Keratinocyte (primary cell): ENCODE results near the gene WDR93. TPM values are rescaled to one million over a fixed set of nuclear protein-coding genes. Genes with fewer than 3 reads are reported as not detected.

Source experiments
- DNase-seq: peaks from one replicate; pipeline ENCODE4 v3.0.0-alpha.2; 2011; ENCODE audit warnings: low read depth, missing footprints, low spot score
- FAIRE-seq: peaks from 2 replicates; lab custom pipeline; 2011; peaks lifted over from hg19 to GRCh38; lab: Jason Lieb, UNC
- H2AFZ ChIP-seq: 2 replicates; pipeline ENCODE4 v1.6.0; 2012; ENCODE audit warnings: low read length, control low read depth, inconsistent platforms; ENCODE audit not compliant: control insufficient read depth
- H3K27ac ChIP-seq: 2 replicates; pipeline ENCODE4 v1.5.1; 2011; ENCODE audit warnings: low read length; ENCODE audit not compliant: control insufficient read depth, insufficient read depth
- H3K27me3 ChIP-seq: 3 replicates; pipeline ENCODE4 v1.6.0; 2011; ENCODE audit warnings: low read length; ENCODE audit not compliant: control insufficient read depth, insufficient read depth; ENCODE audit errors: extremely low read depth
- H3K36me3 ChIP-seq, 2 experiments: 2 replicates in 1 of 2; 3 replicates in 1 of 2; pipeline ENCODE4 v1.5.1; 2011; ENCODE audit warnings: low read length in 2 of 2, mild to moderate bottlenecking in 1 of 2; ENCODE audit not compliant: control insufficient read depth in 2 of 2, insufficient read depth in 2 of 2; ENCODE audit errors: extremely low read depth in 1 of 2
- H3K4me1 ChIP-seq: 3 replicates; pipeline ENCODE4 v1.5.1; 2011; ENCODE audit warnings: low read length; ENCODE audit not compliant: control insufficient read depth, insufficient read depth; ENCODE audit errors: extremely low read depth
- H3K4me2 ChIP-seq: 3 replicates; pipeline ENCODE4 v1.6.0; 2011; ENCODE audit warnings: low read depth, low read length; ENCODE audit not compliant: control insufficient read depth, insufficient read depth; ENCODE audit errors: extremely low read depth
- H3K4me3 ChIP-seq, 3 experiments: fragments of 200-600 bp in 1 of 3; sonication (generic) in 1 of 3; 2 replicates in 2 of 3; 3 replicates in 1 of 3; pipeline ENCODE4 v1.5.1; 2011 to 2016; ENCODE audit warnings: low read length in 3 of 3, mild to moderate bottlenecking in 3 of 3, control low read depth in 2 of 3, inconsistent platforms in 1 of 3, low read depth in 1 of 3, mixed read lengths in 1 of 3, mixed run types in 1 of 3, moderate library complexity in 1 of 3; ENCODE audit not compliant: control insufficient read depth in 2 of 3, insufficient read depth in 2 of 3; ENCODE audit errors: extremely low read depth in 1 of 3
- H3K79me2 ChIP-seq: 2 replicates; pipeline ENCODE4 v1.6.0; 2012; ENCODE audit warnings: low read length; ENCODE audit not compliant: control insufficient read depth, insufficient read depth
- H3K9ac ChIP-seq: 3 replicates; pipeline ENCODE4 v1.6.0; 2011; ENCODE audit warnings: low read length; ENCODE audit not compliant: control insufficient read depth, insufficient read depth; ENCODE audit errors: extremely low read depth
- H3K9me1 ChIP-seq: 3 replicates; pipeline ENCODE4 v1.6.0; 2011; ENCODE audit warnings: low read length; ENCODE audit not compliant: control insufficient read depth, insufficient read depth; ENCODE audit errors: extremely low read depth
- H3K9me3 ChIP-seq: 2 replicates; pipeline ENCODE4 v1.5.1; 2012; ENCODE audit warnings: low read depth, low read length; ENCODE audit not compliant: control insufficient read depth
- H4K20me1 ChIP-seq: 3 replicates; pipeline ENCODE4 v1.6.0; 2011; ENCODE audit warnings: low read length; ENCODE audit not compliant: control insufficient read depth, insufficient read depth; ENCODE audit errors: extremely low read depth
- EZH2 ChIP-seq: IDR thresholded peaks from one replicate; pipeline ENCODE4 v1.6.1; 2012; ENCODE audit warnings: inconsistent platforms, mild to moderate bottlenecking, low read length, moderate library complexity
- dilution Hi-C: fragments of 300-500 bp; cut with MboI; formaldehyde crosslinking; loops from one replicate; pipeline ENCODE4 v1.7.0; 2020; ENCODE audit warnings: low sequenced_read_pairs; ENCODE audit not compliant: extremely low pct_ligation_motif_present
- polyA plus RNA-seq, 5 experiments: library from polyadenylated mRNA; depleted of rRNA in 3 of 5; stranded (reverse) in 3 of 5; stranded (forward) in 1 of 5; unstranded in 1 of 5; fragments of >200 nt; gene quantifications; 1 replicate in 1 of 5; 2 replicates in 3 of 5; 3 replicates in 1 of 5; pipeline versions ENCODE4 v1.2.1 to v1.2.3, GENCODE V29; 2011 to 2012; ENCODE audit warnings: missing spikeins in 2 of 5, low read depth in 1 of 5, low replicate concordance in 1 of 5
- TF ChIP-seq, protein P1 (sequence below), 3 experiments: IDR thresholded peaks in 1 of 3; conservative IDR thresholded peaks in 1 of 3; optimal IDR thresholded peaks in 1 of 3; 2 replicates in 2 of 3; 3 replicates in 1 of 3; pipeline versions ENCODE3 to v1.5.1; 2011; ENCODE audit warnings: low read length in 3 of 3, mild to moderate bottlenecking in 3 of 3, moderate library complexity in 2 of 3, control low read depth in 1 of 3, inconsistent platforms in 1 of 3; ENCODE audit not compliant: insufficient read depth in 2 of 3; ENCODE audit errors: extremely low read depth in 1 of 3

Gene WDR93
- polyA plus RNA-seq, 1 donor (not counting 4 experiments of a cell fraction or from before 2014, with no cell fraction given), result 0.05 TPM

DNA sequence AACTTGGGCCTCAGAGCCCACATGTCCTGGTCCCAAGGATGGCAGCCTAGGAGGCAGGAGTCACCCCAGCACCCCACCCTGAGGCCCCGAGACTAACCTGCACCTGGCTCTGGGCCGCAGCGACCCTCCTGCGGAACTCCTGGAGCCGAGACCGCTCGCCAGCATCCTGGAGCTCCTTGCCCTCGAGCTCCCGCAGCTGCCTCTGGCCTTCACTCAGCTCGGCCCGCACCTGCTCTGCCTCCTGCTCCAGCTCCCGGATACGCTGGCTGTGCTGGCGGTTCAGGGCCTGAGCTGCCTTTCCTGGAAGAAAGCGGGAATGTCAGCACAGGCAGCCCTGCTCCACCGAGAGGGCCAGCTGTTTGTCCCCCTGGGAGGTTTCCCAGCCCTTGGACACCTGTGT, 48.5 kb upstream of the WDR93 start:
- Histone ChIP-seq H3K27ac (no peak overlapping the region), H4K20me1 (no peaks in the 10 kb centered on the region), H2AFZ (no peak overlapping the region), H3K4me3 (no peak overlapping the region), H3K9me1 (no peaks in the 10 kb centered on the region), H3K9me3 (no peaks in the 10 kb centered on the region), H3K4me1 (no peaks in the 10 kb centered on the region), H3K4me2 (no peak overlapping the region), H3K27me3 (no peaks in the 10 kb centered on the region), H3K9ac (no peak overlapping the region), H3K79me2 (no peaks in the 10 kb centered on the region), H3K36me3 (no peaks in the 10 kb centered on the region)
- FAIRE-seq (no peak), DNase-seq (no peak)
- dilution Hi-C loops, result no loop called here
- TF ChIP-seq, protein P1, sequence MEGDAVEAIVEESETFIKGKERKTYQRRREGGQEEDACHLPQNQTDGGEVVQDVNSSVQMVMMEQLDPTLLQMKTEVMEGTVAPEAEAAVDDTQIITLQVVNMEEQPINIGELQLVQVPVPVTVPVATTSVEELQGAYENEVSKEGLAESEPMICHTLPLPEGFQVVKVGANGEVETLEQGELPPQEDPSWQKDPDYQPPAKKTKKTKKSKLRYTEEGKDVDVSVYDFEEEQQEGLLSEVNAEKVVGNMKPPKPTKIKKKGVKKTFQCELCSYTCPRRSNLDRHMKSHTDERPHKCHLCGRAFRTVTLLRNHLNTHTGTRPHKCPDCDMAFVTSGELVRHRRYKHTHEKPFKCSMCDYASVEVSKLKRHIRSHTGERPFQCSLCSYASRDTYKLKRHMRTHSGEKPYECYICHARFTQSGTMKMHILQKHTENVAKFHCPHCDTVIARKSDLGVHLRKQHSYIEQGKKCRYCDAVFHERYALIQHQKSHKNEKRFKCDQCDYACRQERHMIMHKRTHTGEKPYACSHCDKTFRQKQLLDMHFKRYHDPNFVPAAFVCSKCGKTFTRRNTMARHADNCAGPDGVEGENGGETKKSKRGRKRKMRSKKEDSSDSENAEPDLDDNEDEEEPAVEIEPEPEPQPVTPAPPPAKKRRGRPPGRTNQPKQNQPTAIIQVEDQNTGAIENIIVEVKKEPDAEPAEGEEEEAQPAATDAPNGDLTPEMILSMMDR (optimal IDR thresholded peaks at IDR 0.05 in 1 of 3, IDR thresholded peaks at IDR 0.05 in 1 of 3, conservative IDR thresholded peaks at IDR 0.05 in 1 of 3; ENCODE audit: extremely low read depth in 1 of 3, insufficient read depth in 2 of 3, low read length in 3 of 3), result no peak
- TF ChIP-seq EZH2, result no peak

DNA sequence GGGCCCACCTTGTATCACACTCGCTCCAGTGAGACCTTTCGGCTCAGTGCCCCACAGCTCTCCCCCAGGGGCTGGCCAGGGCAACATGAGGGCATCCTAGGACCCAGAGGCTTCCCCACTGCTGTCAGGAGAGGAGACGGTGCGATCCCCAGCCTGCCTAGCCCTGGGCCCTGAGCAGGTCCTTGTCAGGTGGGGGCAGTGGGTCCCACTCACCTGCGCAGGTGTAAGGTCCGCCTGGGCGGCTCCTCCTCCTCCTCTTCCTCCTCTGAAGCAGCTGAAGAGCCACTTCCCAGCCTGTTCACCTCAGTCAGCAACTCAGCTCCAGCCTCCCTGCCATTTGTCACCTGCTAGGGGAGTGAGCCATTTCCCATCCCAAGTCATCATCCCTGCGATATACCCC, 44.9 kb upstream of the WDR93 start:
- no peak overlapping the region for H3K4me2 ChIP-seq
- no peaks in the 10 kb centered on the region for H3K79me2 ChIP-seq
- H3K27ac ChIP-seq, result no peak overlapping the region
- no peaks in the 10 kb centered on the region for H3K9me1 ChIP-seq
- no peak overlapping the region for H3K4me3 ChIP-seq
- no peak overlapping the region for H3K9ac ChIP-seq
- no peak for TF ChIP-seq EZH2
- TF ChIP-seq, protein P1 (optimal IDR thresholded peaks at IDR 0.05 in 1 of 3, IDR thresholded peaks at IDR 0.05 in 1 of 3, conservative IDR thresholded peaks at IDR 0.05 in 1 of 3; ENCODE audit: extremely low read depth in 1 of 3, insufficient read depth in 2 of 3, low read length in 3 of 3), result no peak
- H3K36me3 ChIP-seq, result no peaks in the 10 kb centered on the region
- no peak for DNase-seq
- no peaks in the 10 kb centered on the region for H4K20me1 ChIP-seq
- no peaks in the 10 kb centered on the region for H3K27me3 ChIP-seq
- dilution Hi-C loops, result no loop called here
- no peak overlapping the region for H2AFZ ChIP-seq
- no peaks in the 10 kb centered on the region for H3K4me1 ChIP-seq
- no peaks in the 10 kb centered on the region for H3K9me3 ChIP-seq
- FAIRE-seq, result no peak
